HepG2 (cell line): ENCODE measurements around the gene MYL11. TPM values are rescaled to one million over a fixed set of nuclear protein-coding genes. Genes with fewer than 3 reads are reported as not detected.

Experiments
- AGO2 ChIP-seq: fragments of 200-400 bp; formaldehyde crosslinking; optimal IDR thresholded peaks from 2 replicates; pipeline ENCODE3; 2017; ENCODE audit warnings: mild to moderate bottlenecking, low read depth, low read length, moderate library complexity
- GMEB1 ChIP-seq: sonication (generic); formaldehyde crosslinking; IDR thresholded peaks from 2 replicates; pipeline ENCODE4 v1.5.1; 2020; ENCODE audit warnings: missing genetic modification reagents, mild to moderate bottlenecking, borderline replicate concordance
- POLR2A ChIP-seq, 2 experiments: IDR thresholded peaks; 2 replicates each; pipeline ENCODE4 v1.6.1; 2011; ENCODE audit warnings: low read depth in 2 of 2, low read length in 2 of 2, mild to moderate bottlenecking in 1 of 2, moderate library complexity in 1 of 2; ENCODE audit not compliant: insufficient read depth in 1 of 2
- RBM39 ChIP-seq: fragments of 200-400 bp; formaldehyde crosslinking; IDR thresholded peaks from one replicate; pipeline ENCODE4 v1.6.1; 2018; ENCODE audit warnings: antibody characterized with exemption, mild to moderate bottlenecking, low read depth, low read length; ENCODE audit not compliant: poor library complexity, severe bottlenecking
- SETDB1 ChIP-seq: sonication (generic); formaldehyde crosslinking; IDR thresholded peaks from 2 replicates; pipeline ENCODE4 v1.5.1; 2020; ENCODE audit warnings: missing genetic modification reagents, mild to moderate bottlenecking, borderline replicate concordance
- ZBTB40 ChIP-seq, 2 experiments: fragments of 450-650 bp in 1 of 2; sonication (generic) in 1 of 2; formaldehyde crosslinking in 1 of 2; IDR thresholded peaks; 2 replicates each; pipeline versions ENCODE4 v1.6.1 to v1.8.0; 2016 to 2022; ENCODE audit warnings: antibody characterized with exemption in 1 of 2, mild to moderate bottlenecking in 1 of 2, missing genetic modification reagents in 1 of 2
- ZGPAT ChIP-seq: IDR thresholded peaks from 2 replicates; pipeline ENCODE4 v1.6.1; 2016; ENCODE audit warnings: mild to moderate bottlenecking
- ZHX1 ChIP-seq: sonication (generic); formaldehyde crosslinking; IDR thresholded peaks from 2 replicates; pipeline ENCODE4 v1.8.1; 2022; ENCODE audit warnings: low read depth, mild to moderate bottlenecking, missing genetic modification reagents
- ZNF263 ChIP-seq: sonication (generic); formaldehyde crosslinking; IDR thresholded peaks from 2 replicates; pipeline ENCODE4 v1.4.0; 2020; ENCODE audit warnings: missing genetic modification reagents
- ZNF431 ChIP-seq: sonication (generic); formaldehyde crosslinking; IDR thresholded peaks from 2 replicates; pipeline ENCODE4 v1.9.0; 2022; ENCODE audit warnings: missing genetic modification reagents, low read depth, mild to moderate bottlenecking, borderline replicate concordance
- ZNF530 ChIP-seq: sonication (generic); formaldehyde crosslinking; IDR thresholded peaks from 2 replicates; pipeline ENCODE4 v1.5.0; 2020; ENCODE audit warnings: low read depth, mild to moderate bottlenecking, missing genetic modification reagents
- ZNF709 ChIP-seq: sonication (generic); formaldehyde crosslinking; IDR thresholded peaks from 2 replicates; pipeline ENCODE4 v1.5.0; 2020; ENCODE audit warnings: mild to moderate bottlenecking, missing genetic modification reagents
- ZNF740 ChIP-seq: sonication (generic); formaldehyde crosslinking; IDR thresholded peaks from 2 replicates; pipeline ENCODE4 v1.4.0; 2020; ENCODE audit warnings: missing genetic modification reagents
- polyA plus RNA-seq, 8 experiments: library from polyadenylated mRNA; depleted of rRNA in 3 of 8; stranded (reverse) in 7 of 8; unstranded in 1 of 8; fragments of >200 nt; fragmentation: Illumina TruSeq in 4 of 8; extraction: Trizol in 4 of 8; gene quantifications; 2 replicates each; pipeline versions ENCODE4 v1.2.1 to v1.2.3, GENCODE V29; 2011 to 2016; ENCODE audit warnings: low read depth in 4 of 8, missing spikeins in 1 of 8, mixed read lengths in 1 of 8; ENCODE audit not compliant: insufficient read depth in 1 of 8
- total RNA-seq, 5 experiments: library from RNA; depleted of rRNA; stranded (reverse); fragments of >200 nt; fragmentation: Illumina TruSeq; extraction: Trizol; gene quantifications; 2 replicates each; pipeline ENCODE4 v1.2.3, GENCODE V29; 2016; ENCODE audit warnings: low read depth in 1 of 5

Gene MYL11
- total and polyA plus RNA-seq, 2 of the 13 experiments (the other 11 are each of a cell fraction or from before 2014, with no cell fraction given), result not detected

- TF ChIP-seq ZBTB40 (IDR thresholded peaks at IDR 0.05) (no peak), ZBTB40 (CRISPR knock-in tag; IDR thresholded peaks at IDR 0.05) (peak; percentile 75; the same call in 1 of the 2 replicates), ZNF740 (peak; percentile 27; the same call in 1 of the 2 replicates), ZNF709 (CRISPR knock-in tag) (no peak), AGO2 (peak; percentile 78), SETDB1 (no peak), POLR2A (IDR thresholded peaks at IDR 0.05; ENCODE audit: insufficient read depth in 1 of 2, low read depth in 2 of 2, low read length in 2 of 2) (no peak), ZNF530 (CRISPR knock-in tag) (no peak), RBM39 (peak; percentile 80), ZNF431 (CRISPR knock-in tag) (peak; percentile 55; the same call in 1 of the 2 replicates), GMEB1 (CRISPR knock-in tag) (peak; percentile 97), ZHX1 (CRISPR knock-in tag) (peak; percentile 29), ZNF263 (no peak), ZGPAT (peak; percentile 47; the same call in 1 of the 2 replicates)
Measured at GRCh38 chr16:30377812-30378235, 3.2 kb downstream of the MYL11 start (continued).
